Neural progenitor cell (in vitro differentiated cells): ENCODE data around the gene ISG15. TPM values are rescaled to one million over a fixed set of nuclear protein-coding genes. Genes with fewer than 3 reads are reported as not detected.
A peak's percentile ranks its signal among the peaks of the same experiment; 100 is the strongest.

Source experiments
- DNase-seq: peaks from one replicate; pipeline ENCODE4 v3.0.0-alpha.2; 2016; ENCODE audit warnings: low spot score
- H2AFZ ChIP-seq: fragments of 200-600 bp; sonication (generic); replicated peaks from 2 replicates; pipeline ENCODE4 v1.6.1; 2016; ENCODE audit warnings: antibody characterized with exemption
- H3F3A ChIP-seq: fragments of 200-600 bp; sonication (generic); 2 replicates; pipeline ENCODE4 v1.6.1; 2016; ENCODE audit warnings: antibody characterized with exemption, low read depth
- H3K27ac ChIP-seq: fragments of 200-600 bp; sonication (generic); 2 replicates; pipeline ENCODE4 v1.5.1; 2016; ENCODE audit warnings: mild to moderate bottlenecking
- H3K27me3 ChIP-seq: fragments of 200-600 bp; sonication (generic); 2 replicates; pipeline ENCODE4 v1.6.1; 2016; ENCODE audit warnings: mild to moderate bottlenecking, moderate library complexity
- H3K36me3 ChIP-seq: fragments of 200-600 bp; sonication (generic); 2 replicates; pipeline ENCODE4 v1.5.1; 2016
- H3K4me1 ChIP-seq: fragments of 200-600 bp; sonication (generic); 2 replicates; pipeline ENCODE4 v1.6.1; 2016; ENCODE audit warnings: mixed run types
- H3K4me2 ChIP-seq: fragments of 200-600 bp; sonication (generic); 2 replicates; pipeline ENCODE4 v1.6.1; 2016
- H3K4me3 ChIP-seq: fragments of 200-600 bp; sonication (generic); 2 replicates; pipeline ENCODE4 v1.5.1; 2016
- H3K79me2 ChIP-seq: fragments of 200-600 bp; sonication (generic); 2 replicates; pipeline ENCODE4 v1.6.1; 2016; ENCODE audit warnings: low read depth
- H3K9ac ChIP-seq: fragments of 200-600 bp; sonication (generic); 2 replicates; pipeline ENCODE4 v1.6.1; 2016
- H3K9me3 ChIP-seq: fragments of 200-600 bp; sonication (generic); 2 replicates; pipeline ENCODE4 v1.5.1; 2016; ENCODE audit warnings: low read depth
- H4K20me1 ChIP-seq: fragments of 200-600 bp; sonication (generic); 2 replicates; pipeline ENCODE4 v1.6.1; 2016; ENCODE audit warnings: low read depth
- H3K27ac Mint-ChIP-seq: 3 replicates; pipeline ENCODE4 v1.8.0; 2021; ENCODE audit warnings: mixed read lengths
- H3K27me3 Mint-ChIP-seq: 2 replicates; pipeline ENCODE4 v1.8.0; 2022; ENCODE audit warnings: low read depth, mild to moderate bottlenecking, inconsistent platforms, moderate library complexity, mixed read lengths; ENCODE audit not compliant: insufficient read depth
- H3K36me3 Mint-ChIP-seq: 3 replicates; pipeline ENCODE4 v1.8.0; 2021; ENCODE audit warnings: mixed read lengths
- H3K4me1 Mint-ChIP-seq: 3 replicates; pipeline ENCODE4 v1.8.0; 2021; ENCODE audit warnings: mixed read lengths
- H3K4me3 Mint-ChIP-seq: 3 replicates; pipeline ENCODE4 v1.8.0; 2021; ENCODE audit warnings: mild to moderate bottlenecking, moderate library complexity, mixed read lengths
- H3K9me3 Mint-ChIP-seq: 3 replicates; pipeline ENCODE4 v1.8.0; 2020; ENCODE audit warnings: mixed read lengths
- EZH2 ChIP-seq: fragments of 200-600 bp; sonication (generic); IDR thresholded peaks from 2 replicates; pipeline ENCODE4 v1.6.1; 2017; ENCODE audit warnings: antibody characterized with exemption, mild to moderate bottlenecking, moderate library complexity
- EZH2phosphoT487 ChIP-seq: fragments of 200-600 bp; sonication (generic); IDR thresholded peaks from 2 replicates; pipeline ENCODE4 v1.6.1; 2017; ENCODE audit warnings: antibody characterized with exemption
- total RNA-seq: library from RNA; depleted of rRNA; stranded (reverse); fragments of >200 nt; gene quantifications from 2 replicates; pipeline ENCODE4 v1.2.3, GENCODE V29; 2015; ENCODE audit warnings: low replicate concordance
- TF ChIP-seq, protein P1 (sequence below): fragments of 200-600 bp; sonication (generic); IDR thresholded peaks from 2 replicates; pipeline ENCODE4 v1.5.1; 2017; ENCODE audit warnings: antibody characterized with exemption, mild to moderate bottlenecking

Gene ISG15
- total RNA-seq, 1 donor from 2014 or later = 22.4 TPM

DNA sequence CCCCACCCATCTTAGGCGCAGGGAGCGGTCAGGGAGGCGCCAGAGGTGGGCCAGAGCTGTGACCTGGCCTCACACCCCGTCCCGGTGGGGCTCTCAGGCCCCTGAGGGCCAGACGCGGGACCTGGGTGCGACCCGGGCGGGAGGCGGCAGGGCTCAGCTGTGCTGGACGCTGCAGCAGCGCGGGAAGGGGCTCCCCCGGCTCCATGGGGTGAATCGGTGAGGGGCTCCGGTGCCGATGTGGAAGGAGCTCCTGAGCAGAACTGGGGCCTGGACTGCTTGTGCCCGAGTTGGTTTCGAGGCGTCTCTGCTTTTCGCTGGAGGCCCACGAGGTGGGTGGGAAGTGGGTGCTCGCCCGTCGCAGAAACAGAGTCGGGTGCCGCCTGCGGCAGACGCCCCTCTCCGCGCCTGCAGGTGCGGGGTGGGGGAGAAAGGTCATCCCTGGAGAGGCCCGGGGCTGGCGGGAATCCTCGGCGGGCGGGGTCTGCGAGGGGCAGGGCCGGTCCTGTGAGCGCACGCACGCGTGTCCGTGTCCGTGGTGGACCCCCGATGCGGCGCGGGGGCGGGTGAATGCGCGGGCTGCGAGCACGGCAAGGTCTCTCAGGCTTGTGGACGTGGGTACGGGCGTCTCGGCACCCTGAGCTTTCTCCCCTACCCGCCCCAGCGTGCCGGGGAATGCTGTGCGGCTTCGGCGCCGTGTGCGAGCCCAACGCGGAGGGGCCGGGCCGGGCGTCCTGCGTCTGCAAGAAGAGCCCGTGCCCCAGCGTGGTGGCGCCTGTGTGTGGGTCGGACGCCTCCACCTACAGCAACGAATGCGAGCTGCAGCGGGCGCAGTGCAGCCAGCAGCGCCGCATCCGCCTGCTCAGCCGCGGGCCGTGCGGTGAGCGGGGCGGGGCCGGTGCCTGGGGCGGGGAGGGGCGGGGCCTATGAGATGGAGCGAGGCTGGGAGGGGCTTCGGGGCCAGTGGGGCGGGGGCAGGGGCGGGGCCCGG lies 27.0 kb downstream of the ISG15 start:
- Histone ChIP-seq H4K20me1 (peaks cover 80% of the 10 kb centered on the region), H2AFZ (no peak overlapping the region), H3K36me3 (no peaks in the 10 kb centered on the region), H3K4me3 (peak overlapping the region; percentile 52), H3K4me1 (peaks cover 14% of the 10 kb centered on the region), H3K27me3 (peaks cover 28% of the 10 kb centered on the region), H3K9ac (no peak overlapping the region), H3F3A (peaks cover 12% of the 10 kb centered on the region), H3K4me2 (peak overlapping the region; percentile 99), H3K9me3 (no peaks in the 10 kb centered on the region), H3K79me2 (no peaks in the 10 kb centered on the region), H3K27ac (no peak overlapping the region)
- Mint-ChIP-seq H3K27ac (no peak overlapping the region), H3K4me1 (peaks cover 5% of the 10 kb centered on the region), H3K9me3 (no peaks in the 10 kb centered on the region), H3K36me3 (peaks cover 13% of the 10 kb centered on the region), H3K27me3 (peaks cover 18% of the 10 kb centered on the region), H3K4me3 (peak overlapping the region; percentile 71)
- TF ChIP-seq EZH2phosphoT487 (peak; percentile 49), EZH2 (peak; percentile 72)
- TF ChIP-seq, protein P1, sequence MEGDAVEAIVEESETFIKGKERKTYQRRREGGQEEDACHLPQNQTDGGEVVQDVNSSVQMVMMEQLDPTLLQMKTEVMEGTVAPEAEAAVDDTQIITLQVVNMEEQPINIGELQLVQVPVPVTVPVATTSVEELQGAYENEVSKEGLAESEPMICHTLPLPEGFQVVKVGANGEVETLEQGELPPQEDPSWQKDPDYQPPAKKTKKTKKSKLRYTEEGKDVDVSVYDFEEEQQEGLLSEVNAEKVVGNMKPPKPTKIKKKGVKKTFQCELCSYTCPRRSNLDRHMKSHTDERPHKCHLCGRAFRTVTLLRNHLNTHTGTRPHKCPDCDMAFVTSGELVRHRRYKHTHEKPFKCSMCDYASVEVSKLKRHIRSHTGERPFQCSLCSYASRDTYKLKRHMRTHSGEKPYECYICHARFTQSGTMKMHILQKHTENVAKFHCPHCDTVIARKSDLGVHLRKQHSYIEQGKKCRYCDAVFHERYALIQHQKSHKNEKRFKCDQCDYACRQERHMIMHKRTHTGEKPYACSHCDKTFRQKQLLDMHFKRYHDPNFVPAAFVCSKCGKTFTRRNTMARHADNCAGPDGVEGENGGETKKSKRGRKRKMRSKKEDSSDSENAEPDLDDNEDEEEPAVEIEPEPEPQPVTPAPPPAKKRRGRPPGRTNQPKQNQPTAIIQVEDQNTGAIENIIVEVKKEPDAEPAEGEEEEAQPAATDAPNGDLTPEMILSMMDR = peak; percentile 23
- peak; percentile 96 for DNase-seq

DNA sequence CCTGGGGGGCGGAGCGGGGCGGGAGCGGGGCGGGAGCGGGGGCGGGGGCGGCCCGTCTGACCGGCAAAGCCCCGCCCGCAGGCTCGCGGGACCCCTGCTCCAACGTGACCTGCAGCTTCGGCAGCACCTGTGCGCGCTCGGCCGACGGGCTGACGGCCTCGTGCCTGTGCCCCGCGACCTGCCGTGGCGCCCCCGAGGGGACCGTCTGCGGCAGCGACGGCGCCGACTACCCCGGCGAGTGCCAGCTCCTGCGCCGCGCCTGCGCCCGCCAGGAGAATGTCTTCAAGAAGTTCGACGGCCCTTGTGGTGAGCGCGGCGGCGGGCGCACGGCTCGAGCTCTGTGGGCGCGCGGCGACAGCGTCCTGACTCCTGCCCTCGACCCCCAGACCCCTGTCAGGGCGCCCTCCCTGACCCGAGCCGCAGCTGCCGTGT lies 27.8 kb downstream of the ISG15 start:
- H4K20me1 ChIP-seq = peaks cover 75% of the 10 kb centered on the region
- no peak overlapping the region for H3K27ac ChIP-seq
- H2AFZ ChIP-seq = no peak overlapping the region
- Mint-ChIP-seq H3K27me3 (peaks cover 18% of the 10 kb centered on the region), H3K4me1 (peaks cover 5% of the 10 kb centered on the region), H3K36me3 (peaks cover 11% of the 10 kb centered on the region), H3K4me3 (no peak overlapping the region), H3K27ac (no peak overlapping the region), H3K9me3 (no peaks in the 10 kb centered on the region)
- H3F3A ChIP-seq = peaks cover 12% of the 10 kb centered on the region
- peaks cover 14% of the 10 kb centered on the region for H3K4me1 ChIP-seq
- H3K9ac ChIP-seq = no peak overlapping the region
- no peaks in the 10 kb centered on the region for H3K79me2 ChIP-seq
- TF ChIP-seq EZH2 (no peak), EZH2phosphoT487 (no peak)
- TF ChIP-seq, protein P1 = no peak
- H3K4me2 ChIP-seq = peak overlapping the region; percentile 57
- peaks cover 28% of the 10 kb centered on the region for H3K27me3 ChIP-seq
- no peaks in the 10 kb centered on the region for H3K36me3 ChIP-seq
- no peak overlapping the region for H3K4me3 ChIP-seq
- DNase-seq = peak; percentile 83
- no peaks in the 10 kb centered on the region for H3K9me3 ChIP-seq

DNA sequence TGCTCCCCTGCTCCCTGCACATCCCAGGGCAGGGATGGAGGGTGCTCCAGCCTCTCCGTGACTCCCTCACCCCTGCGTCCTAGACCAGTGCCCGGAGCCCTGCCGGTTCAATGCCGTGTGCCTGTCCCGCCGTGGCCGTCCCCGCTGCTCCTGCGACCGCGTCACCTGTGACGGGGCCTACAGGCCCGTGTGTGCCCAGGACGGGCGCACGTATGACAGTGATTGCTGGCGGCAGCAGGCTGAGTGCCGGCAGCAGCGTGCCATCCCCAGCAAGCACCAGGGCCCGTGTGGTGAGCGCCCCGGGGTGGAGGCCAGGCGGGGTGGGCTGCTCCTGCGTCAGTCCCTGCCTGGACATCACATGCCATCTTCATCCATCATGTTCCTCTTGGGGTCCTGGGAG lies 28.6 kb downstream of the ISG15 start:
- no peak for DNase-seq
- H3K27ac ChIP-seq = no peak overlapping the region
- H3K79me2 ChIP-seq = no peaks in the 10 kb centered on the region
- H3K27me3 ChIP-seq = peaks cover 28% of the 10 kb centered on the region
- no peak overlapping the region for H3K4me2 ChIP-seq
- Mint-ChIP-seq H3K27me3 (peaks cover 16% of the 10 kb centered on the region), H3K4me3 (no peak overlapping the region), H3K27ac (no peak overlapping the region), H3K9me3 (no peaks in the 10 kb centered on the region), H3K36me3 (peaks cover 10% of the 10 kb centered on the region), H3K4me1 (peaks cover 5% of the 10 kb centered on the region)
- H3K4me3 ChIP-seq = no peak overlapping the region
- no peaks in the 10 kb centered on the region for H3K36me3 ChIP-seq
- no peak overlapping the region for H2AFZ ChIP-seq
- peaks cover 14% of the 10 kb centered on the region for H3K4me1 ChIP-seq
- H3K9me3 ChIP-seq = no peaks in the 10 kb centered on the region
- TF ChIP-seq EZH2 = no peak
- TF ChIP-seq EZH2phosphoT487 = no peak
- H4K20me1 ChIP-seq = peaks cover 67% of the 10 kb centered on the region
- peaks cover 12% of the 10 kb centered on the region for H3F3A ChIP-seq
- no peak overlapping the region for H3K9ac ChIP-seq

DNA sequence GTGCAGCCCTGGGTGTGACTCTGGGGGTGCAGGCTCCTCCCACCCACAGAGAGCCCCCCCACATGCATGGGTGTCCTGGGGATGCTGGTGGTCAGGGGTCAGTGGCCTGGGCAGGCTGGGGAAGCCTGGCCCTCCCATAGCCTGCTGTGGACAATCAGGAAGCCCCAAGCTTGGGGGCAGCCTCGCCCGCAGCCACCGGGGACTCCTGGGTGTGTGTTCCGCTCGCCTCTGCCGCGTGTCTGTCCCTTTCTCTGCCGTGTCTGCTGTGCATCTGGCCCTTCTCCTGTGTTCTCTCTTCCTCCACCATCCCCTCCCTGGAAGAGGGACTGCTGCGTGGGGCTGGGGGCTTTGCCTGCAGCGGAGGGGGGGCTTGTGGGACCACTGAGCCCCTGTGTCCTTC lies 29.5 kb downstream of the ISG15 start:
- Histone ChIP-seq H4K20me1 (peaks cover 61% of the 10 kb centered on the region), H3K27me3 (peaks cover 28% of the 10 kb centered on the region), H3K4me3 (no peak overlapping the region), H3K36me3 (no peaks in the 10 kb centered on the region), H3K4me2 (no peak overlapping the region), H3K27ac (no peak overlapping the region), H2AFZ (no peak overlapping the region), H3F3A (peaks cover 12% of the 10 kb centered on the region), H3K9me3 (no peaks in the 10 kb centered on the region), H3K79me2 (no peaks in the 10 kb centered on the region), H3K9ac (no peak overlapping the region), H3K4me1 (peaks cover 14% of the 10 kb centered on the region)
- no peak for TF ChIP-seq EZH2phosphoT487
- TF ChIP-seq EZH2 = no peak
- TF ChIP-seq, protein P1 = no peak
- peaks cover 5% of the 10 kb centered on the region for H3K4me1 Mint-ChIP-seq
- peaks cover 10% of the 10 kb centered on the region for H3K36me3 Mint-ChIP-seq
- H3K27ac Mint-ChIP-seq = no peak overlapping the region
- DNase-seq = no peak
- H3K4me3 Mint-ChIP-seq = no peak overlapping the region
- H3K9me3 Mint-ChIP-seq = no peaks in the 10 kb centered on the region
- peaks cover 19% of the 10 kb centered on the region for H3K27me3 Mint-ChIP-seq
